GM23248 (cell line): ENCODE data around the gene TENM4.

Experiments used
- EZH2 ChIP-seq: fragments of 200-600 bp; sonication (generic); IDR thresholded peaks from 2 replicates; pipeline ENCODE4 v1.6.1; 2018; ENCODE audit warnings: antibody characterized with exemption, mild to moderate bottlenecking; ENCODE audit not compliant: insufficient read depth, poor library complexity, severe bottlenecking
- EZH2phosphoT487 ChIP-seq: fragments of 200-600 bp; sonication (generic); IDR thresholded peaks from 2 replicates; pipeline ENCODE4 v1.6.1; 2018; ENCODE audit warnings: antibody characterized with exemption, moderate library complexity, mild to moderate bottlenecking, low read depth; ENCODE audit not compliant: insufficient read depth

- TF ChIP-seq EZH2 (no peak), EZH2phosphoT487 (no peak)
These were observed 34.5 kb downstream of the TENM4 start for GRCh38 chr11:79406376-79406775.
